Measurements from ENCODE around the gene SARS1. TPM values are rescaled to one million over a fixed set of nuclear protein-coding genes. Genes with fewer than 3 reads are reported as not detected.

The SARS1 gene
- total and polyA plus RNA-seq, 2 of the 13 experiments (the other 11 are each of a cell fraction or from before 2014, with no cell fraction given): 103 to 134 TPM

- TF ChIP-seq ISL2 (CRISPR knock-in tag; IDR thresholded peaks at IDR 0.05) (peak; percentile 48; the same call in 1 of the 2 replicates), KDM1A (CRISPR knock-in tag; IDR thresholded peaks at IDR 0.05) (peak; percentile 89), POLR2G (IDR thresholded peaks at IDR 0.05; ENCODE audit: low read depth, low read length) (no peak), MIXL1 (CRISPR knock-in tag; IDR thresholded peaks at IDR 0.05) (peak; percentile 78), ZNF251 (CRISPR knock-in tag; IDR thresholded peaks at IDR 0.05) (0 out of 2 replicates have a peak, but pooled peaks have one; percentile 57), SALL1 (CRISPR knock-in tag; IDR thresholded peaks at IDR 0.05) (peak; percentile 97), ZNF280D (CRISPR knock-in tag; IDR thresholded peaks at IDR 0.05) (peak; percentile 91; the same call in 1 of the 2 replicates), GABPA (IDR thresholded peaks at IDR 0.05; ENCODE audit: low read depth, low read length) (no peak), GABPA (CRISPR knock-in tag; IDR thresholded peaks at IDR 0.05; ENCODE audit: low read depth) (no peak), KLF6 (CRISPR knock-in tag; IDR thresholded peaks at IDR 0.05) (peak; percentile 76; the same call in 1 of the 2 replicates), TP53 (CRISPR knock-in tag; conservative IDR thresholded peaks at IDR 0.05) (0 out of 2 replicates have a peak, but pooled peaks have one; percentile 33), ZNF30 (CRISPR knock-in tag; IDR thresholded peaks at IDR 0.05) (no peak), KAT8 (CRISPR knock-in tag; IDR thresholded peaks at IDR 0.05) (peak; percentile 75), NR2F6 (IDR thresholded peaks at IDR 0.05) (peak; percentile 14; the same call in 1 of the 2 replicates), NR2F6 (CRISPR knock-in tag; IDR thresholded peaks at IDR 0.05) (peak; percentile 82), AKAP8 (CRISPR knock-in tag; IDR thresholded peaks at IDR 0.05) (peak; percentile 87), ZZZ3 (CRISPR knock-in tag; IDR thresholded peaks at IDR 0.05; ENCODE audit: borderline replicate concordance) (peak; percentile 54; the same call in 1 of the 2 replicates), ELF4 (CRISPR knock-in tag; IDR thresholded peaks at IDR 0.05; ENCODE audit: borderline replicate concordance) (no peak), TFE3 (CRISPR knock-in tag; IDR thresholded peaks at IDR 0.05) (peak; percentile 81; the same call in 1 of the 2 replicates), ZFP37 (CRISPR knock-in tag; IDR thresholded peaks at IDR 0.05; ENCODE audit: borderline replicate concordance) (0 out of 2 replicates have a peak, but pooled peaks have one; percentile 72), BCL3 (CRISPR knock-in tag; IDR thresholded peaks at IDR 0.05) (peak; percentile 79; the same call in 1 of the 2 replicates)
- TF ChIP-seq, protein P1, sequence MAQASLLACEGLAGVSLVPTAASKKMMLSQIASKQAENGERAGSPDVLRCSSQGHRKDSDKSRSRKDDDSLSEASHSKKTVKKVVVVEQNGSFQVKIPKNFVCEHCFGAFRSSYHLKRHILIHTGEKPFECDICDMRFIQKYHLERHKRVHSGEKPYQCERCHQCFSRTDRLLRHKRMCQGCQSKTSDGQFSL (CRISPR knock-in tag; IDR thresholded peaks at IDR 0.05): 0 out of 2 replicates have a peak, but pooled peaks have one; percentile 22
- TF ChIP-seq, protein P2, sequence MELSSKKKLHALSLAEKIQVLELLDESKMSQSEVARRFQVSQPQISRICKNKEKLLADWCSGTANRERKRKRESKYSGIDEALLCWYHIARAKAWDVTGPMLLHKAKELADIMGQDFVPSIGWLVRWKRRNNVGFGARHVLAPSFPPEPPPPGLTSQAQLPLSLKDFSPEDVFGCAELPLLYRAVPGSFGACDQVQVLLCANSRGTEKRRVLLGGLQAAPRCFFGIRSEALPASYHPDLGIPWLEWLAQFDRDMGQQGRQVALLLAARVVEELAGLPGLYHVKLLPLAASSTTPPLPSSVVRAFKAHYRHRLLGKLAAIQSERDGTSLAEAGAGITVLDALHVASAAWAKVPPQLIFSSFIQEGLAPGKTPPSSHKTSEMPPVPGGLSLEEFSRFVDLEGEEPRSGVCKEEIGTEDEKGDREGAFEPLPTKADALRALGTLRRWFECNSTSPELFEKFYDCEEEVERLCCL (CRISPR knock-in tag; IDR thresholded peaks at IDR 0.05; ENCODE audit: borderline replicate concordance): 0 out of 2 replicates have a peak, but pooled peaks have one; percentile 53
Observed at GRCh38 chr1:109263597-109264378, 50.1 kb downstream of the SARS1 start (continued).

All from HepG2 (cell line).